HPDE6-E6E7 (cell line): ENCODE results near the gene RBP4.

ENCODE experiments used
- DNase-seq: peaks from one replicate; pipeline ENCODE4 v3.0.0; 2011; ENCODE audit warnings: missing footprints; ENCODE audit errors: extremely low spot score

RBP4 gene

DNA sequence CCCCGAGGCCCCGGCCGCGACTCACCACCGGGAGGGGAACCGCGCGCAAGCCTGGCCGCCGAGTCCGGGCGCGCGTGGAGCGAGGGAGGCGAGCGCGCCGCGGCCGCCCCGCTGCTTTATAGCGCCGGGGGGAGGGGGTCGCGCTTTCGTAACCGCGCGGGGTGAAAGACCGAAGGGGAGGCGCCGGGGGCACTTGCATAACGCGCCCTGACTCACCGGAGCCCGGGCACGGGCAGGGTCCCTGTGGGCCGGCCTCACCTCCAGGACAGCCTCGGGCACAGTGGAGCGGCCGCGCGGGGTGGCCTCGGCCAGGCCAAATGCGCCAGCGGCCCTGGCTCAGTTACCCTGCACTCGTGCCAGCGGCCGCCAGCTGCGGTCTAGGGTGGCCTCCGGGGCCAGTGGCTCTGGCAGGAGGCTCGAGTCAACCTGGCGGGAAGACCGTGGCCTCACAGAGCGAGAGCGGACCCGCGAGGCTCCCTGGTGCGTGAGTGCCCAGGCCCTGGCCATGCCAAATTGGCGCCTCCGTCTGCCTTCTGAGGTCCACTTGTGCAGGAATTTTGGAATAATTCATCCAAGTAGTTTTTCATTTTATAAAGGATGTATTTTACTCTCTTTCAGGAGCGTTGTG, at the start of gene RBP4:
Gene RBP4, minus strand, starts transcription at position 90 of the 628 bp plus-strand sequence. CDS start 207 bp downstream, outside the sequence.
- no peak for DNase-seq

DNA sequence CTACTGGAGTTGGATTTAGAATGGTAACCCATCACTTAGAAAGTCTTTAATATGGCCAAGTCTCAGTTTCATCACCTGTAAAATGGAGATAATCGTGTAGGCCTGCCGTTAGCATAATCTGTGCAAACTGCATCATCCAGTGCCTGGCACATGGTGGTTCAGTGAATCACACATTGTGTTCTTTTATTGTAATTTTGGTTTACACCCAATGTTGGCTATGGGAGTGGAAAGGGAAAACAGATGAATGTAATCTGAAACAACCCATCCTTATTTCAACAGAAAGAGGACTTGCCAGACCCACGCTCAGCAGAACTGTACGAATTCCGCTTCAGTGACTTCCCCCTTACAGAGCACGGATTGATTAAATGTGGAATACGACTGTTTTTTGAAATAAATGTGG, 38.8 kb upstream of the RBP4 start:
- no peak for DNase-seq

DNA sequence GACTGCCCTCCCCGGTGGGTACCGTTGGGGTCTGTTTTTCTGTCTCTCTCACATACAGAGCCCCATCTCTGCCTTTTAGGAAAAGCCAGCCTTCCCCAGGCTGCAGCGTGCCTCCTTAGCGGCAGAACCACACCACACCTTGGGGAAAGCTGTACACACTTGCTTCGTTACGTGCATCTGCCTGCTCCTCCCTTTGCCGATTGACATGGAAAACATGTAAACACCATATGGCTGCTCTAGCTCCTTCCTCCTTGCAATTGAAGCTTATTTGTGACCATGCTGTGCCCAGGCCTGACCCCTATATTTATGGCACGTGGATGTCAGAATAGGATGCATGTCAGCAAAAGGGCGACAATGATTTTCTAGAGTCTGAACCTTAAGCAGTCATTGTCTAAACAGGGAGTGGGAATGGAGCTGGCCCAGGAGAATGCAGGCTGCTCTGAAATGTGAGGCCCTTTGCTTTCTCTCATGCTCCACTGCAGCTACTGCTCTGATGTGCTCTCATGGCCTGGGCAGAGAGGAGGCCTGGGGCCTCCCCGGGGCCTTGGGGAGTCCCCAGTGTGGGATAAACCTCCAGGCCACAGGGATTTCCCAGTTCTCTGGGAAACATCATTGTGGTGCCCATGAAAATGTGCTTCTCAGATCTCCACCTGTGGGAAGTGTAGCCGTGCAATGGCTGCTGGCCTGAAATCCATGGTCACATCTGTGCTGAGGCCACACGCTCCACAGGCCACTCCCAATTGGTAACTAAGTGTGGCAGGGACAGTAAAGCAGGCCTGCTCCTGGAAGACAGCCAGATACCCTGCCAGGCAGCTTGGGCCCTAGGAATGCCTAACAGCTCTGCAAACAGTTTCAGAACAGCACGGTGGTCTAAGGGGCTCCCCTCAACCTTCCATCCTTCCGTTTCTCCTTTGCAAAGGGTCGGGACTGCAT, 29.9 kb upstream of the RBP4 start:
- no peak for DNase-seq

DNA sequence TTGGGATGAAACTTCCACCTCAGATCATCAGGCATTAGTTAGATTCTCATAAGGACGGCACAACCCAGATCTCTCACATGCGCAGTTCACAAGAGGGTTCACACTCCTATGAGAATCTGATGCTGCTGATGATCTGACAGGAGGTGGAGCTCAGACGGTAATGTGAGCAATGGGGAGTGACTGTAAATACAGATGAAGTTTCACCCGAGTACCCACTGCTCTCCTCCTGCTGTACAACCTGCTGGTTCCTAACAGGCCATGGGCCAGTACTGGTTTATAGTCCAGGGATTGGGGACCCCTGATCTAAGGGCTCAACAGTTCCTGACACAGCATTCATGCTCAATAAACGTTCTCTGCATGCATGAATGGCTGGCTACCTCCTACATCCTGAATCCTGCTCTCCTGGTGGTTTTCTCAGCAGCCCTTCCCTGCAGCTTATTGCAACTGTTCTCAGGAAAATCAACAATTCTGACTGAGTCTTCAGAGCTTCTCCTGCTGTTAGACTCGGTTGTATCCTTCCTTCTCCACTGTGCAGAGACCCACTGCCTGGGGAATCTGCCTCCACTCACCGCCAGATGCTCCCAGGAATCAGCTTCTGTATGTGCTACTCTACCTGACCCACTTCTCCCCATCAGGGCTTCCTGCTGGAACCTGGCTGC, 28.7 kb upstream of the RBP4 start:
- DNase-seq, result no peak

DNA sequence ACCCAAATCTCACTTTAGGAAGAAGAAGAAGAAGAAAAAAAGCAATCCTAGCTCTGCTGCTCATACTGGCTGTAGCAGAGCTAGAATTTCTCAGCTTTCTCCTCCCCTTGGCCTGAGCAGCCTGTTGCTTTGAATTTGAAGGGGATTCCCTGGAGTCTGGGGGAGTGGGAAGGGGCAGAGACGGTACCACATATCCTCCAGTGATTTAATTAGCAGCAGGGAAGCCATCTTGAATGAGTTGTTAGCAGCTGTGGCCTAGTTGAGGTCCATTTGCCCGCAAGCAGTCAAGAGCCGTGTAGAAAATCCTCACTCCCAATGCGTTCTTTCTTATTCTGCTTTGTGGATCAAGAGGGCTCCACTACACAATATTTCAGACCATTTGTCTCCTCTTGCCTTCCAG, 27.8 kb upstream of the RBP4 start:
- no peak for DNase-seq

DNA sequence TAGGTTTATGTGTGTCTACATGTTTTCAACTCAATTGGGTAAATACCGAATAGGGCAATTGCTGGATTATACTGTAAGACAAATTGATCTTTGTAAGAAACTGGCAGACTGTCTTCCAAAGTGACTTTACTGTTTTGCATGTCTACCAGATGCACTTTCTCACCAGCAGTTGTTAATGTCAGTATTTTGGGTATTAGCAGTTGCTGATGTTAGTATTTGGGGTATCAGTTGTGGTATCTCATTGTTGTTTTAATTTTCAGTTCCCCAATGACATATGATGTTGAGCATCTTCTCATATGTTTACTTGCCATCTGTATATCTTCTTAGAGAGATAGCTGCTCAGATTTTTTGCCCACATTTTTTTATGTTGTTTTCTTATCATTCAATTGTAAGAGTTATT, 21.9 kb upstream of the RBP4 start:
- no peak for DNase-seq

DNA sequence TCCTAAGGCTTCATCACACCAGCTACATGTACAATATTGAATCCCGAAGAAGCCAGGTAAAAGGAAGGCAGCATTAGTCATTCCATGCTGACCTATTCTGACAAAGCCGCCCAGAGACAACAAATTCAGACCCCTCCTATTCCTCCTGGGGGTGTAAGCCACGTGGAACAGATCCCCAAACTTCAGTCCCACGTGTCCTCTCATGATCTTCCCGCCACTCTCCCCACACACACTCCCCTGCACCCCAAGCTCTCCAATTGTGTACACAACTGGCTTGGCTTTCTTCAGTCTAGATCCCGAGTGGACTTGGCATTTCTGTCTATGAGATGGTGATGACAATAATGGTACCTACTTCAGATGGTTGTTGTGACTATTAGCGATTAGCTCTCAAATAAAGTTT, 19.9 kb upstream of the RBP4 start:
- no peak for DNase-seq

DNA sequence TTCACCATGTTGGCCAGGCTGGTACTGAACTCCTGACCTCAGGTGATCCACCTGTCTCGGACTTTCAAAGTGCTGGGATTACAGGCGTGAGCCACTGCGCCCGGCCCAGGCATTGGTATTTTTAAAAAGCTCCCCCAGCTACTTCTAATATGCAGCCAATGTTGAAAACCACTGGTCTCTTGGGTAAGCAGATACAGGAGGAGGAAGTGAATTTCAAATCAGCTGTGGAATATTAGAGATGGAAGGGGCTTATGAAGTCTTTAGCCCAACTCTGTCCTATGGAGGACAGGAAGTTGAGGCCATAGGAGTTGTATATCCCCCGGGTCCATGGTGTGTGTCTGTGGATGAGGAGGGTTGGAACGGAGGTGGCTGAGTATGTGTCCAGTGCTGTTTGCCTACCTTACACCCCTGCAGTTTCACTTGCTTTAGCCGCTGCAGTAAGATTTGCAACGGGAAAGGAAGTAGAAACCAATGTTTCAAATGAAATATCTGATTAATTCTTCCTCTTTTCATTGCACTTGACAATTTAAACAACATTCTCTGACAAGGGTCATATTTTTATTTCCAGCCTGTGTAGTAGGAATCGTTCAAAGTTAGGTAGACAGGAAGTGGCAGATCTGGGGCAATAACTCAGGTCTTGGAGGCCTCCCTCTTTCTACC, 14.7 kb upstream of the RBP4 start:
- DNase-seq, result no peak

DNA sequence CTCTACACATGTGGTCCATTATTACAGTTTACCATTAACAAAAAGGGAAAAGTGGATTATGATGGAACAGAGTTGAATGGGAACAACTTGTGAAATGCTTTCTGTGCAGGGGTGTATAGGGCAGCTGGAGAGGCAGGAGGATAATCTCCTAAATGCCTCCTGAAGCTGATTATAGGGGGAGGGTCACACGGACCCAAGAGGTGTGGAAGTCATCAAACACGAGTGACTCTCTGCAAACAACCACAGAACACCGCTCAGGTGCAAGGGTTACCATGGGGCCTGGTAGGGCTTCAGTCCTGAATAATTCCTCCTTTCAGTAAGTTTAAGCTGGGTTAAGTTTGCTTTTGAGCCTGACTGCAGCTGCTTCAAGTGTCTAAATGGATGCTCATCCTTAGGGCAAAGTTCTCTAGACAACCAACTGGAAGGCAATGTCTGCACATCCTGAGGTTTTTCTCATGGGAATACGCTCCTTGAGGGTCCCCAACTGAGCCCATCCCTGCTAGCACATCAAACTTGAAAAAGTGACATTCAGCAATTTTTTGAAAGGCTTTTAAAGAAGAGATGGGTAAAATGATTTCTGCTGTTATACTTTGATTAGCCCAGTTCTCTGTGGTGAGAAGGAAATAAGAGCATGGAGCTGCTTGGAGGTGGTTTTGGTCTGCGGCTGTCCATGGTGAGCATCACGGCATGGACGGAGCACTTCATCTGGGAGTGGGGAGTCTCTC, 13.2 kb upstream of the RBP4 start:
- DNase-seq, result no peak

DNA sequence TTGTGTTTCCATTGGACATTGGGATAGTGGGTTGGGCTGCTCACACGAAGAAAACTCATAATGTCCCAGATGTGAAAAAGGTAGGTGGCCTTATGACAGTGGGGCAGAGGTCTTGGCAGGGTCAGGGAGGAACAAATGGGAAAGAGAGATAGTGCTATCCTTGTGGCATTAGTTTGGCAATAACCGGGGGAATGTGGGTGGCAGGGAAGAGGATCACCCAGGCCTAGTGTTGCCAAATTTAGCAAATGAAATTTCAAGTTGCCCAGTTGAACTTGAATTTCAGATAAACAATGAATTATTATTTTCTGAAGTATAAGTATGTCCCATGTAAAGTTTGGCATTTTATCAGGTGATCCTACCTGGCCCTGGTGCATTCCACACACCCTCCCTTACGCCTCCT, 12.1 kb upstream of the RBP4 start:
- DNase-seq, result no peak

DNA sequence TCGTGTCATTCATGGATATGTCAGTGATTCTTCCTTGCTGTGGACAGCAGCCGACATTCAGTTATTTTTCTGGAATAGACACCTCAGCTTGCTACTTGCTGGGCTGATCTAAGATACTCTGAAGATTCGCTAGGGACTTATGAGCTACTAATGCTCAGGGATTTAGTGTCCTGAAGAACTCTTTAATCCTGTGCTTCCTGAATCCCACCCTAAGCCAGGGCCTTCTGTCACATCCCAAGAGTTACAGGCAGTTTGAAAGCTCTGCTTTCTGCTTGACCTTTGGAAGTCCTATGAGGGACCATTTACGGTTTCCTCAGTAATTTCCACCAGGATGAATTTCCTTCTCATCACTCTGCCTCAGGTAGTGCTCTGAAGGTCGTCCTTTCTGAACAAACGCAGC, 11.3 kb upstream of the RBP4 start, which contains the start of gene PDE6C:
Gene PDE6C, plus strand, starts transcription at position 227 of the 400 bp plus-strand sequence. CDS start 189 bp downstream, outside the sequence.
- no peak for DNase-seq

DNA sequence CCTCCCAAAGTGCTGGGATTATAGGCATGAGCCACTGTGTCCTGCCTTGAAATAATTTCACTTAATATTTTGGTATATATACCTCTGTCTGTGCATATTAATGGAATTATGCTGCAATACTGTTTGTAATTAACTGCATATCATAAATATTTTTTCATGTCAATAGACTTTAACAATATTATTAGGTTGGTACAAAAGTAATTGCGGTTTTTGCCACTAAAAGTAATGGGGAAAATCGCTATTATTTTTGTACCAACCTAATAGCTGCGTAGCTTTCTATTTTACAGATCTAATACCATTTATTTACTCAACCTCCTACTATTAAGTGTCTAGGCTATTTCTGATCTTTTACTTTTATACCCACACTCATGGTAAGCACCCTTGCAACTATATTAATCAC, 7.4 kb upstream of the RBP4 start:
- no peak for DNase-seq

DNA sequence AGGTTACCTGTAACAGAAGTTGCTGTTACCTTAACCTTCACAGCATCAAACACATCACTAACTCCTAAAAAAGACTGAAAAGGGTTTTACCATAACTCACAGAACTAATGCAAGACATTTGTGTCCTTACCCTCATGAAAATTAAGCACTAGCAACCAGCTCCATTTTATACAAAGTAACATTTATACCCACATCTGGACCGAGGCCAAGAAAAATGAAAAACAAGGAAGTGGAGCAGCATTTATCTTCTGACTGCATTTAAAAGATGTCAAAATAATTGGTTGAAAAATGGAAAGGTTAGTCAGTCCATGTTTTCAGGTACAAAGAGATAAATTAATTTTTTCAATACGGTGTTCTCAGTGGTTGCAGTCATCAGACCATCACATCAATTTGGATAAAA, 3.1 kb upstream of the RBP4 start:
- no peak for DNase-seq

DNA sequence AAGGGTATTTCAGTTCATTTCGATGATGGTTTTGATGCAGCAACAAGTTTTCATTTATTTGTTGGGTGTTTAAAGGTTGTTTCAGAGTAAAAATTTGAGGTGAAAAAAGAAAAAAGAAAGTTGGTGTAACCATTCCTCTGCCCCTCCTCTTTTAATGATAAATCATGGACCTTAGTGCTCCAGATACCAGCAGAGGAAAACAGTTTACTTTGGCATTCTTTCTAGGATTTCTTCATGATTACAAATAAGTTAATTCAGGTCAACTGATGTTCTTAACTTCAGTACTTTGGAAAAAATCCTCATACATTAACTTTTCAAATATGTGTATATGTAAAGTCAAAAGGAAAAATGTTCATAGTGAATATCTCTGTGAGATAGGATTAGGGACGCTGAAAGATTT, 2.0 kb upstream of the RBP4 start:
- no peak for DNase-seq

DNA sequence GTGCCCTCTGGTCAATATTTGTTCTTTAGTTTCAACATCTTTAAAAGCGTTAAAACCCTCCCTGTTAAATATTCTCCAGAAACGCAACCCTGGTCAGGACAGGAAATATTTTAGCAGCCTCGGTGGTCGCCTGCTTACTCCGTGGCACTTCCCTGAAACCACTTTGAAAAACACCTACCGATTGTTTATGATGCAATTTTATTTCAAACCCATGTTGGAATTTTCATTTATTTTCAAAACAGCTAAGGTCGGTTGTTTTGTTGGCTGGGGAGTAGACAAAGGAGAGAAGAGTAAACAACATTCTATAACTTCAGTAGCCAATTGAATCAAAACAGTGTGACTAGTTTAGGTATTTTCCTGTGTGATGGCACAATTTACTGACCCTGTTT, 733 bp upstream of the RBP4 start:
- no peak for DNase-seq

DNA sequence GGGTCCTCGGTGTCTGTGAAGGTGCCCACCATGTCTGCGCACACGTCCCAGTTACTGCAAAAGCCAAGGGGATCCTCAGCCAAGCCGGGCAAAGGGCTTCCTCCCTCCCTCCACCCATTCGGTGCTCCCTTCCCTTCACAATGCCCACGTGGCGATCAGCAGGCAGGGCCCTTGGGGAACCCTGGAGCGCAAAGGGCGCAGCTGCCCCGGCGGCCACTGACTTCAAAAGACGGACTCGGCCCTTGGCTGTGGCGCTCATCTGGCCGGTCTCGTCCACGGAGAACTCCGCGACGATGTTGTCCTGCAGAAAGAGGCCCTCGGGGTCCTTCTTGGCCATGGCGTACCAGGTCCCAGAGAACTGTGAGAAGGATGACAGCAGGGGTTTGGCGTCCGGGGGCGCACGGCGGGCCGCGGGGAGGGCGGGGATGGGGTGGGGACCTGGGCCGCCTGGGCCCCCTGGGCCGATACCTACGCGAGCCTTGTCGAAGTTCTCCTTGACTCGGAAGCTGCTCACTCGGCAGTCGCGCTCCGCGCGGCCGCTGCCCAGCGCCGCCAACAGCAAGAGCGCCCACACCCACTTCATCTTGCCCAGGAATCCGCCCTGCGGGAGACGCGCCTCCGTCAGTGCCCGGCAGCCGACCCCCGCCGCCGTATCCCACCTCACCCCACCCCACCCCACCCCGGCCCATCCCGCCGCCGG, 439 bp downstream of the RBP4 start:
- DNase-seq, result no peak

DNA sequence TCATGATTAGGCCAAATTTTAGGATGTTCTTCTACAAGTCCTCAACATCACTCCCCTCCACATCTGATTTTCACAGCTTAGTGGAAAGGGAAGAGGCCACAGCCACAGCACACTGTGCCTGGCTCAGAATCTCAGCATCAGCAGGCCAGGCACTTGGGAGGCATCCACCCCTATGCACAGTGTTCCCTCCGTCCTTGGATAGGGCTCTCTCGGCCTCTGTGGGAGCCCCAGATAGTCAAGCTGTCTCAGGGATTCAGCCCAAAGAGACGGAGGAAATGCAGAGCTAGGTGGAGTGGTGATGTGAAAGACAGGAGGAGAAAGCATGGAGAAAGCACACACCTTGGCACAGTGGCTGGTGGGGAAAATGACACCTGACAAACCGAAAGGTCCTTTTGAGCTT, 1.3 kb downstream of the RBP4 start:
- no peak for DNase-seq

DNA sequence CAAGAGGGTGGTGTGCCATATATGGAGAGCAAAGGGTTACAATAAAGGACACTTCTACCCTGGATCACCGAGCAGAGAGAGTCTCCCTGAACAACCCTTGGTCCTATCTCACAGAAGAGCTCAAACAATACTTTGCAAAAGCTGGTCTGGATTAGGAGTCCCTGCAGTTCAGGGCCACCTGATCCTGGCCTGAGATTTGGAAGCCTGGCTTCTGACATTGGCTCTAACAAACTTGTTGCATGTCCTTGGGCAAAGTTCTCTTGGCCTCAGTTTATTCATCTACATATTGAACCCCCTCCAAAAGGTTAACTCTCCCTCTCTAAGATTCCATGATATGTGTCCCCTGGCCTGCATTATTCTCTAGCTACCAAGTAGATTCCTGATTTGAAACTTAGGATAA, 1.7 kb downstream of the RBP4 start:
- no peak for DNase-seq

DNA sequence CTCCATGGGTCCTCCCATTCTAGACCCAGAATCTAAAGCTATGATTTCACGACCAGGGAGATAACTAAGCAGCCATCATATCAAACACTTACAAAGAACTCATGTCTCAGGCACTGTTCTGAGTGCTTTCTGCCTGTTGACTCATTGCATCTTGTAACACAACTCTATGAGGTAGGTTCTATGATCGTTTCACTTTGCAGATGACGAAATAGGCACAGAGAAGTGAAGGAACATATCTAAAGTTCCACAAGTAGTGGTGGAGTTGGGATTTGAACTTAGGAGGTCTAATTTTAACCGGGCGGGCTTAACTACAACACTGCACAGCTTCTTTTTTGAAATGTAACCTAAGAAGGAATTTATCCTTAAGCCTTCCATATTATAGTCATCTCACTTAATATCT, 2.9 kb downstream of the RBP4 start:
- no peak for DNase-seq

DNA sequence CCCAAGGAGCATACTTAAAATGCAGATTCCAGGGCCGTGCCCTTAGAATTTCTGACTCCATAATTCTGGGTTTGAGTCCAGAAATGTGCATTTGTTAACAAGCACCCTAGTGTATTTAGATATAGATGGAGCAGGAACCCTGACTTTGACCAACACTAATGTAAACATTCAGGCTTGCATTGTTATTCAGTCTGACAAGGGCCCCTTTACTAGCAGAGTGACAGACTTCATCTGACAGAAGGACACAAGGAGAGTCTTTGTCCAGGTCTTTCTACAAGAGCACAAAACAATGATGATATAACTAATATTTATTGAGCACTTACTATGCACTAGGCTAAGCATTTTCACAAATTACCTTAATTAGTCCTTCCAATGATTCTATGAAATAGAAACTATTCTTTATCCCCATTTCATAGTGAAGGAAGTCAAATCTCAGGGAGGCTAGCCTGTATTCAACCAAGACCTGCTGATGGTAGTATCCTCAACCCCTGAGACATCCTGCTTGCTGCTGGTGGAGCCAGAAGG, 3.9 kb downstream of the RBP4 start:
- DNase-seq, result no peak

DNA sequence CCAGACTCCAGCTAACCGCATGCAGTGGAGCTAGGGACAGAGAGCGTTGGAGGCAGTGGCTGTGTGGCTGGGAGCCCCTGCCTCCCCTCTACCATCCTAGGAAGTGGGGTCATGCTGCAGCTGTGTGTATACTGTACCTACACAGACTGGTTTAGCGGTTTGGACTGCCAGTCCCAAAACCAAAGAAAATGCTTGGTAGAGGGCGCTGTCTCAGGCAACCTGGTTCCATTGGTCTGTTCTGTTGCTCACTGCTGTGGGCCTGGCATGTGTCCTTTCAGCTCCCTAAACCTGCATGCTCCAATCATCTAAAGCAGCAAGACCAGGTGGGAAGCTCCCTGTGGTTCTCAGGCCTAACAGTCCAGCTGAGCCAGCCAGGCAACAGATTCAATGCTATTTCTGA, 4.5 kb downstream of the RBP4 start:
- DNase-seq, result no peak
